ENCODE measurements around the gene ZSCAN1. TPM values are rescaled to one million over a fixed set of nuclear protein-coding genes. Genes with fewer than 3 reads are reported as not detected.

ZSCAN1 gene
- total RNA-seq = 0.54 TPM in 1 of 2 replicates, not detected in the other

GRCh38 chr19:58033741-58034476, at the start of gene ZSCAN1:
Gene ZSCAN1 (plus strand): TSS chr19:58034025. CDS start chr19:58037837, 3,812 bp downstream.

GRCh38 chr19:58002384-58003173, 31.2 kb upstream of the ZSCAN1 start, which contains the start of gene ZNF606:
Gene ZNF606 (minus strand): TSS chr19:58002820. CDS start chr19:58001319, 1,501 bp downstream.

GRCh38 chr19:58059003-58059670, 25.3 kb downstream of the ZSCAN1 start, which contains the start of gene ZNF135:
Gene ZNF135 (plus strand): TSS chr19:58059282. CDS start chr19:58060003, 721 bp downstream.

GRCh38 chr19:58097781-58098681, 64.2 kb downstream of the ZSCAN1 start, which contains the start of gene ZSCAN18:
Gene ZSCAN18 (minus strand): TSS chr19:58098231. CDS start chr19:58090267, 7,964 bp downstream.

Other genes with a start within 250 kb of the ZSCAN1 start
- 1.6 and 3.6 TPM in 2 replicates for gene ZNF552, start 219.1 kb upstream of the ZSCAN1 start, total RNA-seq
- 11.5 and 15.5 TPM in 2 replicates for gene ZNF587B, start 203.7 kb upstream of the ZSCAN1 start, total RNA-seq
- gene ZNF587, start 184.2 kb upstream of the ZSCAN1 start, total RNA-seq = 8.9 and 16.8 TPM in 2 replicates
- 4.0 and 14.3 TPM in 2 replicates for gene ZNF814, start 145.0 kb upstream of the ZSCAN1 start, total RNA-seq
- gene ZNF417, start 117.4 kb upstream of the ZSCAN1 start, total RNA-seq = 6.0 and 6.1 TPM in 2 replicates
- 1.3 and 1.6 TPM in 2 replicates for gene ZNF418, start 98.6 kb upstream of the ZSCAN1 start, total RNA-seq
- 1.5 and 6.3 TPM in 2 replicates for gene ZNF256, start 86.3 kb upstream of the ZSCAN1 start, total RNA-seq
- not detected in 2 replicates for gene C19orf18, start 59.5 kb upstream of the ZSCAN1 start, total RNA-seq
- gene ZNF606, start 31.2 kb upstream of the ZSCAN1 start, total RNA-seq = 4.9 and 25.6 TPM in 2 replicates
- gene ZNF135, start 25.3 kb downstream of the ZSCAN1 start, total RNA-seq = 2.7 and 2.9 TPM in 2 replicates
- 27.4 and 33.0 TPM in 2 replicates for gene ZSCAN18, start 64.2 kb downstream of the ZSCAN1 start, total RNA-seq
- gene ZNF329, start 116.8 kb downstream of the ZSCAN1 start, total RNA-seq = 8.6 and 12.1 TPM in 2 replicates
- gene ZNF274, start 149.0 kb downstream of the ZSCAN1 start, total RNA-seq = 19.3 and 29.0 TPM in 2 replicates
- 13.4 and 64.2 TPM in 2 replicates for gene ZNF544, start 194.9 kb downstream of the ZSCAN1 start, total RNA-seq
- gene ZNF8, start 244.9 kb downstream of the ZSCAN1 start, total RNA-seq = 4.9 and 6.6 TPM in 2 replicates

Measured in cardiac atrium fibroblast (primary cell).